Activated CD4-positive, alpha-beta T cell treated with anti-CD3 and anti-CD28 coated beads, Interleukin-2, amount 50 U/mL, for 24 hours (primary cell): ENCODE measurements around the gene TAF11L9.
"Not testable (repeated sequence)": the region's sequence is repeated elsewhere in the genome, so short reads cannot be mapped to it uniquely, and the experiment has no call there.

ENCODE experiments used
- DNase-seq, 2 donors: peaks; one replicate each; pipeline ENCODE4 v3.0.0-alpha.2; 2020; ENCODE audit warnings: low read depth in 1 of 2, low spot score in 1 of 2

TAF11L9 gene

GRCh38 chr5:17594255-17594654 lies at the start of gene TAF11L9:
TAF11L9 (minus strand) TSS chr5:17594394.
- not testable (repeated sequence) for DNase-seq

GRCh38 chr5:17634160-17634559 lies 40.0 kb upstream of the TAF11L9 start, which contains the start of gene TAF11L14:
TAF11L14 (plus strand) TSS chr5:17634460.
- DNase-seq, result no peak

GRCh38 chr5:17631788-17632187 lies 37.6 kb upstream of the TAF11L9 start, which contains the start of gene TAF11L13:
TAF11L13 (plus strand) TSS chr5:17632088.
- not testable (repeated sequence) for DNase-seq

GRCh38 chr5:17625686-17626085 lies 31.5 kb upstream of the TAF11L9 start:
- no peak for DNase-seq

- no peak for DNase-seq
These were observed 26.4 kb upstream of the TAF11L9 start for GRCh38 chr5:17620627-17621026.

- DNase-seq, result no peak
These were observed 25.2 kb upstream of the TAF11L9 start for GRCh38 chr5:17619354-17619753.

- no peak for DNase-seq
These were observed 20.8 kb upstream of the TAF11L9 start for GRCh38 chr5:17614872-17615605.

GRCh38 chr5:17610092-17610491 lies 15.9 kb upstream of the TAF11L9 start, which contains the start of gene TAF11L12:
TAF11L12 (plus strand) TSS chr5:17610392.
- DNase-seq, result not testable (repeated sequence)

GRCh38 chr5:17607461-17607860 lies 13.3 kb upstream of the TAF11L9 start:
- not testable (repeated sequence) for DNase-seq

- DNase-seq, result no peak
These were observed 10.8 kb upstream of the TAF11L9 start for GRCh38 chr5:17604951-17605350.

- DNase-seq, result not testable (repeated sequence)
These were observed 9.7 kb upstream of the TAF11L9 start, which contains the start of gene TAF11L11 for GRCh38 chr5:17603880-17604279. TAF11L11 (plus strand) TSS chr5:17604183.

GRCh38 chr5:17597728-17598127 lies 3.5 kb upstream of the TAF11L9 start, which contains the start of gene TAF11L10:
TAF11L10 (minus strand) TSS chr5:17597828.
- DNase-seq, result not testable (repeated sequence)

- not testable (repeated sequence) for DNase-seq
These were observed 3.3 kb downstream of the TAF11L9 start, which contains the start of gene TAF11L8 for GRCh38 chr5:17590860-17591259. TAF11L8 (minus strand) TSS chr5:17590960.

GRCh38 chr5:17585658-17586057 lies 8.5 kb downstream of the TAF11L9 start, which contains the start of gene TAF11L7:
TAF11L7 (minus strand) TSS chr5:17585758.
- not testable (repeated sequence) for DNase-seq
